Central memory CD8-positive, alpha-beta T cell (primary cell): Measurements from ENCODE around the gene NLRP4.
"Not testable (repeated sequence)": the region's sequence is repeated elsewhere in the genome, so short reads cannot be mapped to it uniquely, and the experiment has no call there.

Source experiments
- ATAC-seq: fragments of 150-1000 bp; cut with Tn5 transposase; replicated peaks from 2 replicates; pipeline ENCODE4 v1.10.0; 2022; ENCODE audit warnings: mild to moderate bottlenecking, moderate FRiP score, moderate number of reproducible peaks; ENCODE audit not compliant: poor library complexity, severe bottlenecking; ENCODE audit errors: extremely low read depth
- DNase-seq, 2 donors: peaks; one replicate each; pipeline ENCODE4 v3.0.0; 2021; ENCODE audit warnings: low spot score in 2 of 2
- H3K27ac Mint-ChIP-seq: one replicate; pipeline ENCODE4 v1.8.0; 2022; ENCODE audit warnings: low read depth, mild to moderate bottlenecking, moderate library complexity, mixed read lengths
- H3K27me3 Mint-ChIP-seq: one replicate; pipeline ENCODE4 v1.8.0; 2022; ENCODE audit warnings: mixed read lengths
- H3K36me3 Mint-ChIP-seq: one replicate; pipeline ENCODE4 v1.8.0; 2022; ENCODE audit warnings: mild to moderate bottlenecking, moderate library complexity, mixed read lengths; ENCODE audit not compliant: insufficient read depth
- H3K4me1 Mint-ChIP-seq: one replicate; pipeline ENCODE4 v1.8.0; 2022; ENCODE audit warnings: mixed read lengths
- H3K4me3 Mint-ChIP-seq: one replicate; pipeline ENCODE4 v1.8.0; 2022; ENCODE audit warnings: mild to moderate bottlenecking, moderate library complexity, mixed read lengths
- H3K9me3 Mint-ChIP-seq: one replicate; pipeline ENCODE4 v1.8.0; 2022; ENCODE audit warnings: mixed read lengths

Gene NLRP4

DNA sequence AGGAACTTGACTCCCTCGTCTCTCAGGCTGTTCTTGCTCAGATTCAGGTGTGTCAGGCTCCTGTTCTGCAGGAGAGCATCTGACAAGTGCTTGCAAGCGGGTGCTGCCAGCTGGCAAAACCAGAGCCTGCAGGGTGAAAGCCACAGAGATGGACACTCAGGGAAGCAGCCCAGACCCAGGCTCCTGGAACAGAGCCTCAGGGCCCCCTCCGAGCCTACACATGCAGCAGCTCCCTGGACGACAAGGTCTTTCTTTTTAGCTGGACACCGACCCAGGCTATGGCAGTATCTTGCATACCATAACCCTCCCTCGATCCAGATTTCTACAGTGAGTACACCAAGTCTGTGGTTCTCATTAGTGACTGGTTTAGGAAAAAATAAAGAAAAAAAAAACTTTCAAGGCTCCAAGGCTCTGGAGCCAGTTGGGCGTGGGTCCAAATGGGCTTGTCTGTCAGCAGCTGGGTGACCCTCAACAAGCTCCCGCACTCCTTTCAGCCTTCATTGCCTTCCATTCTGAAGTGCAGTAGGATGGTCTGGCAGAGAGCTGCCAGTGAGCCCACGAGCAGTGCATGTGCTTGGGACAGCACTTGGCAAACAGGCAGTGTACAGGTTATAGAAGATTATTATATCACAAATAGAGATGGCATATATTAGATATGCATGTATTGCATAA, 65.9 kb downstream of the NLRP4 start:
- Mint-ChIP-seq H3K4me3 (no peak overlapping the region), H3K4me1 (no peaks in the 10 kb centered on the region), H3K27ac (no peak overlapping the region), H3K9me3 (peaks cover 10% of the 10 kb centered on the region), H3K27me3 (peaks cover 19% of the 10 kb centered on the region), H3K36me3 (no peaks in the 10 kb centered on the region)
- no peak for DNase-seq
- no peak for ATAC-seq

DNA sequence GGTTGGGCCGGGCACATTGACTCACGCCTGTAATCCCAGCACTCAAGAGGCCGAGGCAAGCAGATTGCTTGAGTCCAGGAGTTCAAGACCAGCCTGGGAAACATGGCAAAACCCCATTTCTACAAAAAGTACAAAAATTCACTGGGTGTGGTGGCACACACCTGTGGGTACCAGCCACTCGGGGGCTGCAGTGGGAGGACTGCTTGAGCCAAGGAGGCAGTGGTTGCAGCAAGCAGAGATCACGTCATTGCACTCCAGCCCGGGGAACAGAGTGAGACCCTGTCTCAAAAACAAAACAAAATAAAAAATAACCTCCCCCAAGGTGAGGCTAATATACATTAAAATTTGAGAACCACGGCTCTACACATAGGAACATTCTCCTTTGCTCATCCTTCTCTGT, 70.9 kb downstream of the NLRP4 start:
- Mint-ChIP-seq H3K9me3 (peaks cover 16% of the 10 kb centered on the region), H3K4me1 (no peaks in the 10 kb centered on the region), H3K4me3 (no peak overlapping the region), H3K27me3 (peaks cover 37% of the 10 kb centered on the region), H3K36me3 (no peaks in the 10 kb centered on the region), H3K27ac (no peak overlapping the region)
- ATAC-seq (no peak), DNase-seq (no peak)

GRCh38 chr19:55907746-55908145, 71.4 kb downstream of the NLRP4 start:
- no peak overlapping the region for H3K27ac Mint-ChIP-seq
- no peaks in the 10 kb centered on the region for H3K36me3 Mint-ChIP-seq
- H3K9me3 Mint-ChIP-seq: peaks cover 16% of the 10 kb centered on the region
- peaks cover 37% of the 10 kb centered on the region for H3K27me3 Mint-ChIP-seq
- no peak overlapping the region for H3K4me3 Mint-ChIP-seq
- DNase-seq: no peak
- ATAC-seq: no peak
- no peaks in the 10 kb centered on the region for H3K4me1 Mint-ChIP-seq

DNA sequence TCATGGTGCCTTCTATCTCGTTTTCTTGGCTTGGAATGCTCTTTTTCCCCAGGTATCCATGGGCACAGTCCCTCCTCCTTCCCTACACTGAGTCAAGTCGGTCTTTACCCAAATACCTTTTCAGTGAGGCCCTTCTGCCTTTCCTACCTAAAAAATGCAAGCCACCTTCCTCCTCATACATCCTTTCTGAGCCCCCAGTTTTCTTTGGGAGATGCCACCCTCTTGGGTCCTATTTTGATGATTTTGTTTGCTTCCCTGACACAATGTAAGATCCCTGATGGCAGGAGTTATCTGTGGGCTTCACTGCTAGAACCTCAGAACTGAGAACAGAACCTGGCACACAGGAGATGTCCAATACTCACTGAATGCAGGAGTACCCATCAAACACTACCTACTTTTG, 73.5 kb downstream of the NLRP4 start:
- DNase-seq (no peak), ATAC-seq (no peak)
- peaks cover 26% of the 10 kb centered on the region for H3K27me3 Mint-ChIP-seq
- no peak overlapping the region for H3K4me3 Mint-ChIP-seq
- peaks cover 9% of the 10 kb centered on the region for H3K9me3 Mint-ChIP-seq
- no peak overlapping the region for H3K27ac Mint-ChIP-seq
- no peaks in the 10 kb centered on the region for H3K36me3 Mint-ChIP-seq
- H3K4me1 Mint-ChIP-seq: no peaks in the 10 kb centered on the region

GRCh38 chr19:55912916-55913315, 76.6 kb downstream of the NLRP4 start:
- DNase-seq: no peak
- ATAC-seq: no peak
- Mint-ChIP-seq H3K36me3 (no peaks in the 10 kb centered on the region), H3K4me3 (no peak overlapping the region), H3K4me1 (no peaks in the 10 kb centered on the region), H3K27me3 (peaks cover 29% of the 10 kb centered on the region), H3K27ac (no peak overlapping the region), H3K9me3 (peaks cover 28% of the 10 kb centered on the region)

GRCh38 chr19:55913643-55914268, 77.4 kb downstream of the NLRP4 start:
- Mint-ChIP-seq H3K27me3 (peaks cover 38% of the 10 kb centered on the region), H3K9me3 (peaks cover 35% of the 10 kb centered on the region), H3K4me1 (no peaks in the 10 kb centered on the region), H3K27ac (no peak overlapping the region), H3K4me3 (no peak overlapping the region), H3K36me3 (no peaks in the 10 kb centered on the region)
- DNase-seq (no peak), ATAC-seq (no peak)

- H3K27me3 Mint-ChIP-seq: peaks cover 14% of the 10 kb centered on the region
- H3K36me3 Mint-ChIP-seq: peaks cover 2% of the 10 kb centered on the region
- ATAC-seq (no peak), DNase-seq (no peak)
- H3K4me1 Mint-ChIP-seq: no peaks in the 10 kb centered on the region
- peaks cover 16% of the 10 kb centered on the region for H3K9me3 Mint-ChIP-seq
- no peak overlapping the region for H3K4me3 Mint-ChIP-seq
- H3K27ac Mint-ChIP-seq: no peak overlapping the region
These were observed 87.2 kb downstream of the NLRP4 start for GRCh38 chr19:55923556-55923955.

DNA sequence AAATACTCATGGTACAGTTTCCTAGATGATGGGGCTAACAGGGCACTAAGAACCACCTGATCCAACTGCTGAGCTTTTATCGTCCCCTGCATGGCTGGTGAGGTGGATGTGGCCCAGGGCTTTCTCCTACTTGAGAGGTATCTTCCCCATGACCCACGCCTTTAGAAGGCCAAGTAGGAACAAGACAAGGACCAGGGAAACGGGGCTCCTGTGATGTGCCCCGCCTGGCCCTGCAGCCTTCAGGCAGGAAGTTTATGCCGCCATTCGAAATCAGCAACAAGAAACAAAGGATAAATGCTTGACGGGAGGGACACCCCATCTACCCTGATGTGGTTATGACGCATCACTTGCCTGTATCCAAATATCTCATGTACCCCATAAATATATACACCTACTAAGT, 91.7 kb downstream of the NLRP4 start:
- Mint-ChIP-seq H3K36me3 (peaks cover 2% of the 10 kb centered on the region), H3K27ac (no peak overlapping the region), H3K4me3 (no peak overlapping the region)

GRCh38 chr19:55929258-55929657, 92.9 kb downstream of the NLRP4 start:
- not testable (repeated sequence) for H3K4me1 Mint-ChIP-seq, DNase-seq, H3K36me3 Mint-ChIP-seq, H3K4me3 Mint-ChIP-seq, ATAC-seq, H3K27ac Mint-ChIP-seq
- peaks cover 20% of the 10 kb centered on the region for H3K27me3 Mint-ChIP-seq
- peaks cover 20% of the 10 kb centered on the region for H3K9me3 Mint-ChIP-seq

More for the DNA sequence above, 91.7 kb downstream of the NLRP4 start:
- peaks cover 11% of the 10 kb centered on the region for H3K27me3 Mint-ChIP-seq
- no peak for DNase-seq
- peaks cover 19% of the 10 kb centered on the region for H3K9me3 Mint-ChIP-seq
- no peak for ATAC-seq
- no peaks in the 10 kb centered on the region for H3K4me1 Mint-ChIP-seq

DNA sequence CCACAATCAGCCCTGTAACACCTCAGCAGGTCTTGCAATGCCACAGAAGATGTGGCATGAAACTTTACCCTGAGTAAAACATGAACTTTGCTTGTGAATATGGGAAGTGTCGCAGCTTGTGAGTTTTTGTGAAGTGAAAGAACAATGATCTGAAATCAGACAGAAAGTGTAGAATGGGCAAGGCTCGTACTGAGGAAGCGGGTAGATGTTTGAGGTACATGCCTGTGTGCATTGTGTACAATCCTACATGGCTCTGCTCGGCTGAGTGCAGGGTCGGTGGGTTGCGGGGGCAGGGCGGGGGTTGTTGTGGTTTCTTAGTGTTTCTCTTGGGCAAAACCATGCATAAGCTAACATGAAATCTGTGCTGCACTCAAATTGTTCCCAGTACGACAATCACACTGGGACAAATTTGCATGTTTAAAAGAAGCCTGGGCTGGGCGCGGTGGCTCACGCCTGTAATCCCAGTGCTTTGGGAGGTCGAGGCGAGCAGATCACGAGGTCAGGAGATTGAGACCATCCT, 94.7 kb downstream of the NLRP4 start:
- DNase-seq: no peak
- Mint-ChIP-seq H3K4me1 (no peaks in the 10 kb centered on the region), H3K4me3 (no peak overlapping the region), H3K27me3 (peaks cover 18% of the 10 kb centered on the region), H3K36me3 (peaks cover 4% of the 10 kb centered on the region), H3K27ac (no peak overlapping the region), H3K9me3 (peaks cover 19% of the 10 kb centered on the region)
- no peak for ATAC-seq
